Hematopoietic multipotent progenitor cell treated with erythropoietin and hydrocortisone succinate and interleukin-3 and kit ligand, for 6 days (in vitro differentiated cells): ENCODE data around the gene LRSAM1.

Source experiments
- DNase-seq: peaks from one replicate; pipeline ENCODE4 v3.0.0-alpha.2; 2015

LRSAM1 gene

GRCh38 chr9:127519301-127520166 lies 68.2 kb downstream of the LRSAM1 start:
- DNase-seq: peak; percentile 70

- DNase-seq: no peak
Observed at GRCh38 chr9:127520941-127521918, 69.9 kb downstream of the LRSAM1 start.

GRCh38 chr9:127521919-127522304 lies 70.6 kb downstream of the LRSAM1 start:
- DNase-seq: peak; percentile 85

GRCh38 chr9:127522727-127523126 lies 71.4 kb downstream of the LRSAM1 start:
- peak; percentile 62 for DNase-seq

GRCh38 chr9:127523312-127523851 lies 72.1 kb downstream of the LRSAM1 start:
- no peak for DNase-seq

- no peak for DNase-seq
Observed at GRCh38 chr9:127524373-127524772, 73.1 kb downstream of the LRSAM1 start.

GRCh38 chr9:127525401-127526188 lies 74.3 kb downstream of the LRSAM1 start:
- DNase-seq: peak; percentile 71

GRCh38 chr9:127526655-127527559 lies 75.6 kb downstream of the LRSAM1 start:
- no peak for DNase-seq

- no peak for DNase-seq
Observed at GRCh38 chr9:127527560-127528268, 76.4 kb downstream of the LRSAM1 start.

- DNase-seq: no peak
Observed at GRCh38 chr9:127528422-127529251, 77.3 kb downstream of the LRSAM1 start.

GRCh38 chr9:127529671-127530070 lies 78.4 kb downstream of the LRSAM1 start:
- DNase-seq: no peak

GRCh38 chr9:127530206-127530941 lies 79.1 kb downstream of the LRSAM1 start:
- DNase-seq: no peak

- no peak for DNase-seq
Observed at GRCh38 chr9:127531676-127532075, 80.4 kb downstream of the LRSAM1 start.

GRCh38 chr9:127534250-127534906 lies 83.1 kb downstream of the LRSAM1 start:
- no peak for DNase-seq

GRCh38 chr9:127534931-127535330 lies 83.6 kb downstream of the LRSAM1 start:
- no peak for DNase-seq

- DNase-seq: no peak
Observed at GRCh38 chr9:127535396-127535795, 84.1 kb downstream of the LRSAM1 start.

GRCh38 chr9:127535834-127536233 lies 84.5 kb downstream of the LRSAM1 start:
- no peak for DNase-seq

GRCh38 chr9:127536499-127536898 lies 85.2 kb downstream of the LRSAM1 start:
- DNase-seq: no peak
